NCI-H2196 treated with DMSO at 0.1 percent for 48 hours (cell line): ENCODE results near the gene ADCY1.
"Not testable (repeated sequence)": the region's sequence is repeated elsewhere in the genome, so short reads cannot be mapped to it uniquely, and the experiment has no call there.

Experiments
- DNase-seq: peaks from one replicate; lab custom pipeline; 2025; ENCODE audit not compliant: unreplicated experiment; lab: John Stamatoyannopoulos, UW

ADCY1 gene

DNA sequence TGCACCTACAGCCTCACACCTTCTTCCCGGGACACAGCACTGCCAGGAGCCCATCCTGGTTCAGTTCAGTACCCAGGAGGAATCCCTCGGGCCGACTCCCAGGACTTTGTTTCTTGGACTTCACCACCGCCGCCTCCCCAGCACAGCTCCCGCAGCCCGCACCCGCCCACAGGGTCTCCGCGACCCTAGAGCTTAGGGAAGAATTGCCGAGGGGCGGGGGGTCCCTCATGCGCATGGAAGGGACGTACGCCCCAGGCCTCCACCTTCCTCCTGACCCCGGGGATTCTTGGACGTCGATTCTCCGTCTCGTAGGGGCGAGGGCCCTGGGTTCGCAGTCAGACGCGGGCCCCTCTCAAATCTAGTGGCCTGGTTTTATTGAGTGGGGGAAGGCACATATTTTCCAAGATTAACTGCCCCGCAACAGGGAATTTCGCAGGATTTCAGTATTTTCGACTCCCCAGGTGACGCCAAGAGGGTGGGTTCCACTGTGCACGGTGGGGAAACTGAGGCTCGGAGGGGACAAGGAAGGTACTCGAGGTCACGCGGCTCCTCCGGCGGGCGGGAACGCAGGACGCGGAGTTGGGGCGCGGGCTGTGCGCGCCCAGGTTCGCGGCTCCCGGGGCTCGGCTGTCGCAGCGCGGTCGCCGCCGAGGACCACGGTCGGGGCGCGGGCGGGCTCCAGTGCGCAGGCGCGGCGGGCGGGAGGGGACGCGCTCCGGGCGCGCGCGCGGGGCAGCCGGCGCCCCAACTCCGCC is at the start of gene ADCY1:
ADCY1 (plus strand) TSS at position 708 of the 755 bp plus-strand sequence. CDS start 176 bp downstream, outside the sequence.
- DNase-seq, result no peak

GRCh38 chr7:45524445-45524844 is 49.7 kb upstream of the ADCY1 start:
- DNase-seq, result no peak

- DNase-seq, result no peak
Measured at GRCh38 chr7:45525057-45525456, 49.1 kb upstream of the ADCY1 start.

GRCh38 chr7:45543473-45543872 is 30.7 kb upstream of the ADCY1 start:
- no peak for DNase-seq

DNA sequence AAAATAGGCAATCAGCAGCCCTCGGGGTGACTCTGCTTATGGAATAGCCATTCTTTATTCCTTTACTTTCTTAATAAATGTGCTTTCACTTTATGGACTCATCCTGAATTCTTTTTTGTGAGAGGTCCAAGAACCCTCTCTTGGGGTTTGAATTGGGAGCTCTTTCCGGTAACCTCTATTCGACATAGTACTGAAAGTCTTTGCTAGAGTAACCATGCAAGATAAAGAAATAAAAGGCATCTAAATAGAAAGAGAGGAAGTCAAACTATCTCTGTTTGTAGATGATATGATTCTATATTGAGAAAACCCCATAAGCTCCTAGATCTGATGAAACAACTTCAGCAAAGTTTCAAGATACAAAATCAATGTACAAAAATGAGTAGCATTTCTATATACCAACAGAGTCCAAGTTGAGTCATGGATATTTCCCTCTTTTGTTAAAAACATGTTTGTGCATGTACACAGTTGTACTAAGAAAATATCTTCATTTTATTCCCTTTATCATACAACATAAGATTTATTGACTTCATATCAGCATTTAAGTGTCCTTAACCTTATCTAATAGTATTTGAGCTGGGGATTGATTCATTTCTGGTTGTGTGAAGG is 29.0 kb upstream of the ADCY1 start:
- not testable (repeated sequence) for DNase-seq

- not testable (repeated sequence) for DNase-seq
Measured at GRCh38 chr7:45548917-45549316, 25.3 kb upstream of the ADCY1 start.

- no peak for DNase-seq
Measured at GRCh38 chr7:45563401-45563800, 10.8 kb upstream of the ADCY1 start.

GRCh38 chr7:45563941-45564461 is 10.2 kb upstream of the ADCY1 start:
- DNase-seq, result no peak

GRCh38 chr7:45564485-45564884 is 9.7 kb upstream of the ADCY1 start:
- no peak for DNase-seq

- no peak for DNase-seq
Measured at GRCh38 chr7:45564886-45565455, 9.2 kb upstream of the ADCY1 start.

GRCh38 chr7:45566386-45566785 is 7.8 kb upstream of the ADCY1 start:
- DNase-seq, result no peak

GRCh38 chr7:45566961-45567360 is 7.2 kb upstream of the ADCY1 start:
- DNase-seq, result no peak

GRCh38 chr7:45567713-45568112 is 6.5 kb upstream of the ADCY1 start:
- DNase-seq, result no peak

- DNase-seq, result no peak
Measured at GRCh38 chr7:45568536-45569289, 5.5 kb upstream of the ADCY1 start.

DNA sequence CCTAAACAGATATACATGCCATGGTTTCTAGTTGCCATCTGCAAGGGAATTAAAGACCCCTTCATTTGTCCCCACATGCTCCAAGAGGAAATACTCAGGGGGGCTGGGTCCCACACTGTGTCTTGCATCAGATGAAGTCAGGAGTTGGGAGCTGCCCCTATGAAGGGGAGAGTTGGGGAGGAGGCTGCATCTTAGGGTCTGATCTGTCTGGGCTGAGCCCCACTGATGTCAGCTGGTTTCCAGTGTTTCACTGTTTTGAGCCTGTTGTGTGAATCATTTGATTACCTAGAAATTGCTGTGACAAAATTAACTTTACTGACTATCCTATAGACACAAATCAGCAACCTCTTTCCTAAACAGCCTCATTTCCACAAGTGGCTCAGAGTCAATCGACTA is 4.9 kb upstream of the ADCY1 start:
- no peak for DNase-seq

- DNase-seq, result no peak
Measured at GRCh38 chr7:45570797-45571196, 3.4 kb upstream of the ADCY1 start.

DNA sequence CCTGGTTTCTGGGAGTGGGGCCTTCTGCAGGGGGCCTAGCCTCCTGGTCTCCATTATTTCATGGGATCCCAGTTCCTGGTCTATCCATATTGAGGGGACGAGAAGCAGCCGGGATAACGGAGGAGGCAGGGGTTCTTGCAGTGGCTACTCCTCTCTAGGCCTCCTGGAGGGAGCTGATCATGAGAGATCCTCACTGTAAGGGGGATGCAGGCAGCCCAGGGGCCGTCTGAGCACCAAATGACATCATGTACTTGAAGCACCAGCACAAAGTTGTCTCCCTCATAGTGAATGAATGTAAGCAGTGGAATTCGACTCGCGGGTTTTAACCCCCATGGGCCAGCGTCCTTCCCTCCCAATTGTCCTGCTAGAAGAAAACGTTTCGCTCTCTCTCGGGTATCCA is 964 bp upstream of the ADCY1 start:
- DNase-seq, result no peak

GRCh38 chr7:45574416-45574668 is 174 bp downstream of the ADCY1 start:
- DNase-seq, result no peak

- no peak for DNase-seq
Measured at GRCh38 chr7:45574669-45575500, 717 bp downstream of the ADCY1 start.

DNA sequence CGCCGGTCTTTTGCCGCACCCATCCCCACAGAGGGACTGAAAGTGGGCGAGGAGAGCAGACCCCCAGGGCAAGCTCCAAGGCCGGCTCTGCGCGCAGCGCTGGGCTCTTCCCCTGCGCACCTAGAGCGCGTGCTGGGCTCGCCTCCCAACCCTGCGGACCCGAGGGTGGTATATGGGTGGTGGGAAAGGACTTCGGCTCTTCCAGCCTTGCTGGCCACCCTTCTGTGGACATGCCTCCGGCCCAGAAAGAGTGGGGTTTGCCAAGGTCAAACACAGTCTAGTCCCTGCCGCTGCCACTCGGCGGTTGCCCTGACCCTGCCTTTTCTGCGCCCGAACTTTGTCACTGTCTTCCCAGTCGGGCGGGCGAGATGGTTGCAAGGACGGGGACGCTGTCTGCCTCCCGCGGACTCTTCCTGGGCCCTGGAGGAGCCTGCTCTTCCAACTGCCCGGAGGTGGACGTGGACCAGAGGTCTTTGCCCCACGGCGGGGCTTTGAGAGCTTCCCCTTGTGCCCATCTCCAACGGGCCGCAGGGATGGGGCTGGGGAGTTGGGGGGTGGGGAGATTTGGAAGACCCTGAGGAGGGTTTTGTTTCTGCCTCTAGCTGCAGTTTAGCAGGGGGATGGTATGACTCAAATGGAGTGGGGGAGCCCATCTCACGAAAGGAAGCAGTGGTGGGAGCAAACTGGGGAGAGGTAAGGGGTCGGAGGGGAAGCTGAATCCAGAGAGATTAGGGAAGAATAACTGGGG is 1.5 kb downstream of the ADCY1 start:
- DNase-seq, result no peak
